ENCODE results near the gene VPS4A. TPM values are rescaled to one million over a fixed set of nuclear protein-coding genes. Genes with fewer than 3 reads are reported as not detected.

The VPS4A gene
- total and polyA plus RNA-seq, 12 donors, result 24.2 to 44.6 (median 28.1) TPM

- TF ChIP-seq CTCF (IDR thresholded peaks at IDR 0.05), result no peak
- intact Hi-C loops (cut with DNase I), result no loop called here
Observed at GRCh38 chr16:69363281-69363717, 52.1 kb downstream of the VPS4A start.

GRCh38 chr16:69364088-69364487, 52.9 kb downstream of the VPS4A start:
- DNase-seq (no peak), ATAC-seq (no peak)
- intact Hi-C loops (cut with DNase I), result no loop called here
- Histone ChIP-seq H3K9me3 (no peaks in the 10 kb centered on the region), H3K27ac (no peak overlapping the region), H3K4me3 (no peak overlapping the region), H3K36me3 (peaks cover 0 to 86% (median 44%) of the 10 kb centered on the region in 9 donors), H3K4me1 (no peaks in the 10 kb centered on the region), H3K27me3 (no peaks in the 10 kb centered on the region)
- WGBS, 2 donors, result 86 to 91% methylated on average over 2 of the region's 2 CpGs
- TF ChIP-seq CTCF (IDR thresholded peaks at IDR 0.05), result no peak

More at GRCh38 chr16:69363281-69363717, 52.1 kb downstream of the VPS4A start:
- H3K27ac ChIP-seq, result no peak overlapping the region
- no peaks in the 10 kb centered on the region for H3K9me3 ChIP-seq
- no peak for ATAC-seq
- H3K4me1 ChIP-seq, result no peaks in the 10 kb centered on the region
- no peak overlapping the region for H3K4me3 ChIP-seq
- WGBS, 2 donors, result 93 to 97% methylated on average over 5 of the region's 5 CpGs
- H3K36me3 ChIP-seq, result peaks cover 0 to 79% (median 39%) of the 10 kb centered on the region in 9 donors
- no peaks in the 10 kb centered on the region for H3K27me3 ChIP-seq
- DNase-seq, result no peak

- no peak for DNase-seq
- no peak for TF ChIP-seq CTCF (IDR thresholded peaks at IDR 0.05)
- no peak overlapping the region for H3K4me3 ChIP-seq
- 90 to 91% methylated on average over 2 of the region's 2 CpGs for WGBS, 2 donors
- intact Hi-C loops (cut with DNase I), result no loop called here
- H3K9me3 ChIP-seq, result no peaks in the 10 kb centered on the region
- no peaks in the 10 kb centered on the region for H3K27me3 ChIP-seq
- H3K4me1 ChIP-seq, result no peaks in the 10 kb centered on the region
- ATAC-seq, result no peak
- no peak overlapping the region for H3K27ac ChIP-seq
- peaks cover 0 to 92% (median 61%) of the 10 kb centered on the region in 9 donors for H3K36me3 ChIP-seq
Observed at GRCh38 chr16:69365901-69366300, 54.8 kb downstream of the VPS4A start.

- Histone ChIP-seq H3K9me3 (no peaks in the 10 kb centered on the region), H3K27me3 (no peaks in the 10 kb centered on the region), H3K27ac (no peak overlapping the region), H3K4me1 (no peaks in the 10 kb centered on the region), H3K36me3 (peaks cover 0 to 93% (median 66%) of the 10 kb centered on the region in 9 donors), H3K4me3 (no peak overlapping the region)
- DNase-seq (no peak), ATAC-seq (no peak)
- intact Hi-C loops (cut with DNase I), result no loop called here
- WGBS, 2 donors, result 92 to 93% methylated on average over 7 of the region's 7 CpGs
- TF ChIP-seq CTCF (IDR thresholded peaks at IDR 0.05), result no peak
Observed at GRCh38 chr16:69366431-69366830, 55.3 kb downstream of the VPS4A start.
